Activated CD8-positive, alpha-beta memory T cell treated with anti-CD3 and anti-CD28 coated beads, Interleukin-2, amount 50 U/mL, for 48 hours (primary cell): ENCODE results near the gene MLF1.
A peak's percentile ranks its signal among the peaks of the same experiment; 100 is the strongest.
"Not testable (repeated sequence)": the region's sequence is repeated elsewhere in the genome, so short reads cannot be mapped to it uniquely, and the experiment has no call there.

ENCODE experiments used
- DNase-seq: peaks from one replicate; pipeline ENCODE4 v3.0.0-alpha.2; 2020

MLF1 gene

GRCh38 chr3:158570999-158571702 is at the start of gene MLF1:
Gene MLF1, plus strand, starts transcription at chr3:158571194. Its CDS starts 107 bp downstream, at chr3:158571301.
- peak; percentile 92 for DNase-seq

GRCh38 chr3:158522221-158523136 is 48.5 kb upstream of the MLF1 start:
- no peak for DNase-seq

GRCh38 chr3:158528076-158528674 is 42.8 kb upstream of the MLF1 start:
- no peak for DNase-seq

- DNase-seq = no peak
These were observed 39.7 kb upstream of the MLF1 start for GRCh38 chr3:158531334-158531733.

- DNase-seq = no peak
These were observed 38.8 kb upstream of the MLF1 start for GRCh38 chr3:158532099-158532734.

GRCh38 chr3:158535918-158536317 is 35.1 kb upstream of the MLF1 start:
- DNase-seq = no peak

- peak; percentile 61 for DNase-seq
These were observed 31.5 kb upstream of the MLF1 start for GRCh38 chr3:158539414-158540014.

- DNase-seq = no peak
These were observed 30.9 kb upstream of the MLF1 start for GRCh38 chr3:158540066-158540465.

GRCh38 chr3:158548691-158549090 is 22.3 kb upstream of the MLF1 start:
- no peak for DNase-seq

- not testable (repeated sequence) for DNase-seq
These were observed 21.1 kb upstream of the MLF1 start for GRCh38 chr3:158549938-158550337.

GRCh38 chr3:158552124-158552523 is 18.9 kb upstream of the MLF1 start:
- DNase-seq = no peak

- no peak for DNase-seq
These were observed 11.5 kb upstream of the MLF1 start for GRCh38 chr3:158559504-158559903.

- no peak for DNase-seq
These were observed 10.0 kb upstream of the MLF1 start for GRCh38 chr3:158560979-158561378.

GRCh38 chr3:158562674-158563073 is 8.3 kb upstream of the MLF1 start:
- no peak for DNase-seq

GRCh38 chr3:158563076-158563475 is 7.9 kb upstream of the MLF1 start:
- DNase-seq = no peak

- DNase-seq = no peak
These were observed 5.9 kb upstream of the MLF1 start for GRCh38 chr3:158565076-158565475.

GRCh38 chr3:158568784-158569183 is 2.2 kb upstream of the MLF1 start:
- DNase-seq = no peak

GRCh38 chr3:158569794-158570193 is 1.2 kb upstream of the MLF1 start:
- DNase-seq = no peak

GRCh38 chr3:158571969-158572765 is 1.2 kb downstream of the MLF1 start:
- DNase-seq = no peak

- DNase-seq = no peak
These were observed 1.7 kb downstream of the MLF1 start for GRCh38 chr3:158572766-158573060.

GRCh38 chr3:158573714-158574113 is 2.7 kb downstream of the MLF1 start:
- DNase-seq = no peak

GRCh38 chr3:158574646-158575045 is 3.7 kb downstream of the MLF1 start:
- no peak for DNase-seq
